GM12892 (cell line): ENCODE data around the gene VSTM2B.

Experiments
- POLR2A ChIP-seq: IDR thresholded peaks from 2 replicates; pipeline ENCODE4 v1.6.1; 2011; ENCODE audit warnings: low read depth, low read length, control low read depth
- POLR2AphosphoS5 ChIP-seq: IDR thresholded peaks from 2 replicates; pipeline ENCODE4 v1.6.1; 2011; ENCODE audit warnings: low read depth, low read length, control low read depth
- TAF1 ChIP-seq: IDR thresholded peaks from 2 replicates; pipeline ENCODE4 v1.6.1; 2011; ENCODE audit warnings: low read depth, mild to moderate bottlenecking, control low read depth, low read length, borderline replicate concordance

DNA sequence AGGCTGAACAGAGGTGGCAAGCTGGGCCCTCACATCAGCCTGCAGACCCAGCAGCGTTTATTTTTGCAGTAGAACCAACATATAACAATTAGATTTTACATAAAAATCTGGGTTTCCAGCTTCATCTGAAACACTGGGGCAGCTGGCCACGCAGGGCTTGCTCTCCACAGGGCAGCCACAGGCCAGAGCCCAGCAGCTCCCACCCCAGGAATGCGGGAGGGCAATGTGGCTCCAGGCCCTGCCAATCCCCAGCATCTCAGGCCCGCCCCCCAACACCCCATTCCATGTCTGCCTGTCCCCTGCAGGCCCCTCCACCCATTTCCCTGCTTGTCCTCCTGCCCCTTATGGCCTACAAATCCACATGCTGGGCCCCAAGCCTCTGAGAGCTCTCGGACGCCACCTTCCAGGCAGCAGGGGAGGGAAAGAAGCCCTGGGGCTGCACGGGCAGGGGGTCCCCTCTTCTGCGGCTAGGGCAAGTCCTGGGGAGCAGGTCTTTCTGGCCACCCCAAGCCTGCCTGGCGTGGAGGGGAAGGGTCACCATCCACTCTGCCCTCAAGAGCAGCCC is 15.0 kb upstream of the VSTM2B start:
- TF ChIP-seq POLR2AphosphoS5, result no peak
- TF ChIP-seq POLR2A, result no peak
- no peak for TF ChIP-seq TAF1
